K562 (cell line): Measurements from ENCODE around the gene ALOX12. TPM values are rescaled to one million over a fixed set of nuclear protein-coding genes. Genes with fewer than 3 reads are reported as not detected.
A peak's percentile ranks its signal among the peaks of the same experiment; 100 is the strongest.

ENCODE experiments used
- ATF1 ChIP-seq, 2 experiments: fragments of 450-650 bp in 1 of 2; IDR thresholded peaks; 2 replicates each; pipeline ENCODE4 v1.6.1; 2016; ENCODE audit warnings: missing compliant biosample characterization in 1 of 2, missing genetic modification characterization in 1 of 2
- CBFB ChIP-seq: sonication (generic); formaldehyde crosslinking; IDR thresholded peaks from 2 replicates; pipeline ENCODE4 v1.4.0; 2020; ENCODE audit warnings: mild to moderate bottlenecking, missing genetic modification reagents
- CSDE1 ChIP-seq, 2 experiments: fragments of 450-650 bp; IDR thresholded peaks; 2 replicates each; pipeline ENCODE4 v1.6.1; 2016; ENCODE audit warnings: mild to moderate bottlenecking in 1 of 2
- FOXJ2 ChIP-seq: fragments of 200-800 bp; sonication (Bioruptor generic); IDR thresholded peaks from 2 replicates; pipeline ENCODE4 v1.6.1; 2016; ENCODE audit warnings: missing genetic modification characterization, missing compliant biosample characterization
- HMGXB4 ChIP-seq: sonication (generic); formaldehyde crosslinking; IDR thresholded peaks from 2 replicates; pipeline ENCODE4 v1.8.1; 2023; ENCODE audit warnings: mild to moderate bottlenecking, missing genetic modification reagents
- IRF2 ChIP-seq: sonication (generic); formaldehyde crosslinking; IDR thresholded peaks from 2 replicates; pipeline ENCODE4 v1.8.1; 2022; ENCODE audit warnings: mild to moderate bottlenecking, missing genetic modification reagents
- KLF1 ChIP-seq: fragments of 450-650 bp; IDR thresholded peaks from 2 replicates; pipeline ENCODE4 v1.6.1; 2016; ENCODE audit warnings: missing genetic modification characterization, missing compliant biosample characterization
- LARP7 ChIP-seq: fragments of 450-650 bp; IDR thresholded peaks from 2 replicates; pipeline ENCODE4 v1.6.1; 2016
- MAFF ChIP-seq: IDR thresholded peaks from 2 replicates; pipeline ENCODE4 v1.6.1; 2012; ENCODE audit warnings: low read length, improper control_type of control experiment
- NFXL1 ChIP-seq: fragments of 450-650 bp; formaldehyde crosslinking; IDR thresholded peaks from 2 replicates; pipeline ENCODE4 v1.4.0; 2021; ENCODE audit warnings: mild to moderate bottlenecking
- RCOR1 ChIP-seq, 2 experiments: IDR thresholded peaks; 2 replicates each; pipeline ENCODE4 v1.6.1; 2012; ENCODE audit warnings: low read depth in 2 of 2, low read length in 2 of 2, borderline replicate concordance in 1 of 2, improper control_type of control experiment in 1 of 2
- RERE ChIP-seq: sonication (generic); formaldehyde crosslinking; IDR thresholded peaks from 2 replicates; pipeline ENCODE4 v1.8.0; 2023; ENCODE audit warnings: missing genetic modification reagents, mild to moderate bottlenecking, borderline replicate concordance
- RUNX1 ChIP-seq: sonication (generic); IDR thresholded peaks from 2 replicates; pipeline ENCODE4 v1.6.1; 2016; ENCODE audit warnings: antibody characterized with exemption, low read depth
- SIX5 ChIP-seq, 2 experiments: IDR thresholded peaks; 2 replicates each; pipeline ENCODE4 v1.6.1; 2011; ENCODE audit warnings: low read length in 2 of 2, borderline replicate concordance in 1 of 2, low read depth in 1 of 2, mild to moderate bottlenecking in 1 of 2, moderate library complexity in 1 of 2; ENCODE audit not compliant: insufficient read depth in 1 of 2
- SUPT5H ChIP-seq: fragments of 450-650 bp; IDR thresholded peaks from 2 replicates; pipeline ENCODE4 v1.6.1; 2016
- TRIM28 ChIP-seq: fragments of 450-650 bp; IDR thresholded peaks from 2 replicates; pipeline ENCODE4 v1.6.1; 2017
- ZBTB7A ChIP-seq: IDR thresholded peaks from 2 replicates; pipeline ENCODE4 v1.6.1; 2011; ENCODE audit warnings: low read depth, mild to moderate bottlenecking, low read length, moderate library complexity, borderline replicate concordance; ENCODE audit not compliant: control insufficient read depth
- ZNF175 ChIP-seq: fragments of 200-800 bp; sonication (Bioruptor generic); IDR thresholded peaks from 2 replicates; pipeline ENCODE4 v1.6.1; 2016; ENCODE audit warnings: low read depth, mild to moderate bottlenecking, missing genetic modification characterization, missing compliant biosample characterization
- ZNF184 ChIP-seq: sonication (generic); formaldehyde crosslinking; IDR thresholded peaks from 2 replicates; pipeline ENCODE4 v1.5.0; 2020; ENCODE audit warnings: missing genetic modification reagents
- ZNF764 ChIP-seq: fragments of 250-450 bp; sonication (Bioruptor Pico); IDR thresholded peaks from 2 replicates; pipeline ENCODE4 v1.4.0; 2020; ENCODE audit warnings: low read depth, mild to moderate bottlenecking, moderate library complexity
- polyA plus RNA-seq, 8 experiments: library from polyadenylated mRNA; depleted of rRNA in 4 of 8; stranded (reverse) in 5 of 8; unstranded in 3 of 8; fragments of >200 nt; fragmentation: Nextera tagmentation in 2 of 8; fragmentation: Illumina TruSeq in 1 of 8; extraction: Ambion mirVana in 2 of 8; extraction: Trizol in 1 of 8; gene quantifications; 2 replicates each; pipeline versions ENCODE4 v1.2.1 to v1.2.3, GENCODE V29; 2011 to 2014; ENCODE audit warnings: inconsistent platforms in 1 of 8, missing spikeins in 1 of 8
- total RNA-seq, 7 experiments: library from RNA; depleted of rRNA in 6 of 7; stranded (reverse); fragments of >200 nt in 6 of 7; fragmentation: Illumina TruSeq in 2 of 7; extraction: Trizol in 2 of 7; gene quantifications; 2 replicates each; pipeline versions ENCODE4 v1.2.1 to v1.2.3, GENCODE V29; 2011 to 2021; ENCODE audit warnings: low replicate concordance in 1 of 7
- TF ChIP-seq, protein P1 (sequence below): fragments of 450-650 bp; IDR thresholded peaks from 2 replicates; pipeline ENCODE4 v1.6.1; 2017; ENCODE audit warnings: antibody characterized with exemption

The ALOX12 gene
- total and polyA plus RNA-seq, 9 of the 15 experiments (the other 6 are each of a cell fraction or from before 2014, with no cell fraction given), result 0.09 to 1.1 (median 0.47) TPM; not detected in 1

DNA sequence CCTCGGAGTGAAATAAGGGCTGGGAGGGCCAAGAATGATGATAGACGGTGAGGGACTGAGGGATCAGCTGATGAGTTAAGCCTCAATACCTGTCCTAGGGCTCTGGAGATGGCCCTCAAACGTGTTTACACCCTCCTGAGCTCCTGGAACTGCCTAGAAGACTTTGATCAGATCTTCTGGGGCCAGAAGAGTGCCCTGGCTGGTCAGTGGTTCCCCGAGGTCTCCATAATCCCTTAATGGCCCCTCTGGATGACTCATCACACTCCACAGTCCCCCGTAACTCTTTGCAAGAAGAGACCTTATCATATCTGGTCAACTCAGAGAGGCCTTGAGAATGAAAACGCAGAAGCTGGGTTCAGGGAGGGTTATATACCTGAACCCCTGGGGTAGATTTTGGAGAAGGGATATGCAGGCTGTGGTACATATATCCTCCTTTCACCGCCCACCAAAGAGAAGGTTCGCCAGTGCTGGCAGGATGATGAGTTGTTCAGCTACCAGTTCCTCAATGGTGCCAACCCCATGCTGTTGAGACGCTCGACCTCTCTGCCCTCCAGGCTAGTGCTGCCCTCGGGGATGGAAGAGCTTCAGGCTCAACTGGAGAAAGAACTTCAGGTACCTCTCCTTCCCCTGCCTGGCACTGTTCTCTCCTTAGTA is 3.1 kb downstream of the ALOX12 start (continued):
- TF ChIP-seq RERE (CRISPR knock-in tag), result no peak
- peak; percentile 42; the same call in 1 of the 2 replicates for TF ChIP-seq ZBTB7A
- TF ChIP-seq SUPT5H, result no peak
- peak in 1 of 2 experiments; percentile 79; a peak in 2 of 4 replicates for TF ChIP-seq RCOR1 (IDR thresholded peaks at IDR 0.05; ENCODE audit: borderline replicate concordance in 1 of 2, low read depth in 2 of 2, low read length in 2 of 2)
- TF ChIP-seq ZNF184 (CRISPR knock-in tag), result no peak
- TF ChIP-seq LARP7, result no peak
- TF ChIP-seq MAFF, result no peak; the same call in 1 of the 2 replicates
- TF ChIP-seq CBFB, result no peak
- no peak for TF ChIP-seq ZNF764 (CRISPR knock-in tag)
- no peak for TF ChIP-seq NFXL1 (CRISPR knock-in tag)
- TF ChIP-seq CSDE1 (IDR thresholded peaks at IDR 0.05), result no peak
- TF ChIP-seq ATF1 (CRISPR knock-in tag; IDR thresholded peaks at IDR 0.05), result no peak
- TF ChIP-seq ATF1 (tag; IDR thresholded peaks at IDR 0.05), result no peak
- TF ChIP-seq, protein P1, sequence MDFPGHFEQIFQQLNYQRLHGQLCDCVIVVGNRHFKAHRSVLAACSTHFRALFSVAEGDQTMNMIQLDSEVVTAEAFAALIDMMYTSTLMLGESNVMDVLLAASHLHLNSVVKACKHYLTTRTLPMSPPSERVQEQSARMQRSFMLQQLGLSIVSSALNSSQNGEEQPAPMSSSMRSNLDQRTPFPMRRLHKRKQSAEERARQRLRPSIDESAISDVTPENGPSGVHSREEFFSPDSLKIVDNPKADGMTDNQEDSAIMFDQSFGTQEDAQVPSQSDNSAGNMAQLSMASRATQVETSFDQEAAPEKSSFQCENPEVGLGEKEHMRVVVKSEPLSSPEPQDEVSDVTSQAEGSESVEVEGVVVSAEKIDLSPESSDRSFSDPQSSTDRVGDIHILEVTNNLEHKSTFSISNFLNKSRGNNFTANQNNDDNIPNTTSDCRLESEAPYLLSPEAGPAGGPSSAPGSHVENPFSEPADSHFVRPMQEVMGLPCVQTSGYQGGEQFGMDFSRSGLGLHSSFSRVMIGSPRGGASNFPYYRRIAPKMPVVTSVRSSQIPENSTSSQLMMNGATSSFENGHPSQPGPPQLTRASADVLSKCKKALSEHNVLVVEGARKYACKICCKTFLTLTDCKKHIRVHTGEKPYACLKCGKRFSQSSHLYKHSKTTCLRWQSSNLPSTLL, result no peak
- TF ChIP-seq SIX5 (IDR thresholded peaks at IDR 0.05; ENCODE audit: borderline replicate concordance in 1 of 2, insufficient read depth in 1 of 2, low read depth in 1 of 2, low read length in 2 of 2), result no peak
- TF ChIP-seq RUNX1, result no peak
- no peak for TF ChIP-seq FOXJ2 (tag)
- TF ChIP-seq ZNF175 (CRISPR knock-in tag), result peak; percentile 17; the same call in 1 of the 2 replicates
- TF ChIP-seq TRIM28, result no peak
- no peak for TF ChIP-seq HMGXB4 (CRISPR knock-in tag)
- no peak for TF ChIP-seq KLF1 (tag)
- no peak for TF ChIP-seq IRF2 (CRISPR knock-in tag)
